Measurements from ENCODE around the gene SLC12A7. TPM values are rescaled to one million over a fixed set of nuclear protein-coding genes. Genes with fewer than 3 reads are reported as not detected.

The SLC12A7 gene
- total and polyA plus RNA-seq, 7 donors: 7.2 to 54.3 (median 16.8) TPM

DNA sequence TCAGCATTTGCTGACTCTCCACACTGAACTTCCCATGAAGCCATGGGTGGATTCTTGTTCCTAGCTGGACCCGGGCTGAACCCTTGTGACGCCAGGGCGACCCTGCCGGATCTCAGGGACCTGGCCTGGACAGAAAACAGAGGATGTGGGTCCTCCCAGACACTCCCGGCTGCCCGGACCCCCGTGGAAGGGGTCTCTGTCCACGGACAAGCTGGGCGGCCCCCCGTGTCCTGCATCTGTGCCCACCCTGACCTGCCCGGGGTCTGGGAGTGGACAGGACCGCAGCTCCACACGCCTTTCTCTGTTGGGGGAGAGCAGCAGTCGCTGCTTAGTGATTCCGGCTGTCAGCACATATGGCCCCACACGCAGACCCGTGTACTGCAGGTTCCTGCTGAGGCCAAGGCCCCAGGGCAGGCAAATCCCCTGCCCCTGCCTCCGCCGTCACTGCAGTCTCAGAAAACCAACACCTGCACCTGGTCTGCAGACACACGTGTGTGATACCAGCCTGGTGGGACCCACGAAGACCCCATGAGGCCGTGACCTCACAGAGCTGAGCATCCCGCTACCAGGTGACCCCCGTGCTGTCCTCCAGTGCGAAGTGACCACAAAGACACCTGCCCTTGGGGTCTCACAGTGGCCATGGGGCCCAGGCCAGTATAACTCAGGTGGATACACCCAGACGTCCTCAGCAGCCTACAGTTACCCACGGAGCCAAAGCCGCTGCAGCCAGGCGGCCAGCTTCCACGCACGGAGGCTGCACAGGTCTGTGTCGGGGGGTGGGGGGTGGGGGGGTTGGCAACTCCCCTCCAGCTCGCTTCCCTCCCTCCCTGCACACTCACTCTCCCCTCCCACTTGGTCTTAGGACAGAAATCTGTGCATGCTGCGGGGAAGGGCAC lies 52.6 kb downstream of the SLC12A7 start:
- Histone ChIP-seq H3K4me1 (no peaks in the 10 kb centered on the region), H3K27ac (no peak overlapping the region), H3K36me3 (peaks cover 5 to 82% (median 39%) of the 10 kb centered on the region in 4 donors), H3K27me3 (no peaks in the 10 kb centered on the region), H3K9me3 (no peaks in the 10 kb centered on the region), H3K4me3 (no peak overlapping the region)
- intact Hi-C loops (cut with DNase I): no loop called here
- no peak for TF ChIP-seq POLR2AphosphoS5 (IDR thresholded peaks at IDR 0.05)
- TF ChIP-seq, protein P1, sequence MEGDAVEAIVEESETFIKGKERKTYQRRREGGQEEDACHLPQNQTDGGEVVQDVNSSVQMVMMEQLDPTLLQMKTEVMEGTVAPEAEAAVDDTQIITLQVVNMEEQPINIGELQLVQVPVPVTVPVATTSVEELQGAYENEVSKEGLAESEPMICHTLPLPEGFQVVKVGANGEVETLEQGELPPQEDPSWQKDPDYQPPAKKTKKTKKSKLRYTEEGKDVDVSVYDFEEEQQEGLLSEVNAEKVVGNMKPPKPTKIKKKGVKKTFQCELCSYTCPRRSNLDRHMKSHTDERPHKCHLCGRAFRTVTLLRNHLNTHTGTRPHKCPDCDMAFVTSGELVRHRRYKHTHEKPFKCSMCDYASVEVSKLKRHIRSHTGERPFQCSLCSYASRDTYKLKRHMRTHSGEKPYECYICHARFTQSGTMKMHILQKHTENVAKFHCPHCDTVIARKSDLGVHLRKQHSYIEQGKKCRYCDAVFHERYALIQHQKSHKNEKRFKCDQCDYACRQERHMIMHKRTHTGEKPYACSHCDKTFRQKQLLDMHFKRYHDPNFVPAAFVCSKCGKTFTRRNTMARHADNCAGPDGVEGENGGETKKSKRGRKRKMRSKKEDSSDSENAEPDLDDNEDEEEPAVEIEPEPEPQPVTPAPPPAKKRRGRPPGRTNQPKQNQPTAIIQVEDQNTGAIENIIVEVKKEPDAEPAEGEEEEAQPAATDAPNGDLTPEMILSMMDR (IDR thresholded peaks at IDR 0.05): no peak
- no peak for TF ChIP-seq POLR2A (IDR thresholded peaks at IDR 0.05)
- no peak for TF ChIP-seq EP300 (IDR thresholded peaks at IDR 0.05)
- 94% methylated on average over 34 of the region's 34 CpGs for WGBS, 2 donors
- no peak for DNase-seq

DNA sequence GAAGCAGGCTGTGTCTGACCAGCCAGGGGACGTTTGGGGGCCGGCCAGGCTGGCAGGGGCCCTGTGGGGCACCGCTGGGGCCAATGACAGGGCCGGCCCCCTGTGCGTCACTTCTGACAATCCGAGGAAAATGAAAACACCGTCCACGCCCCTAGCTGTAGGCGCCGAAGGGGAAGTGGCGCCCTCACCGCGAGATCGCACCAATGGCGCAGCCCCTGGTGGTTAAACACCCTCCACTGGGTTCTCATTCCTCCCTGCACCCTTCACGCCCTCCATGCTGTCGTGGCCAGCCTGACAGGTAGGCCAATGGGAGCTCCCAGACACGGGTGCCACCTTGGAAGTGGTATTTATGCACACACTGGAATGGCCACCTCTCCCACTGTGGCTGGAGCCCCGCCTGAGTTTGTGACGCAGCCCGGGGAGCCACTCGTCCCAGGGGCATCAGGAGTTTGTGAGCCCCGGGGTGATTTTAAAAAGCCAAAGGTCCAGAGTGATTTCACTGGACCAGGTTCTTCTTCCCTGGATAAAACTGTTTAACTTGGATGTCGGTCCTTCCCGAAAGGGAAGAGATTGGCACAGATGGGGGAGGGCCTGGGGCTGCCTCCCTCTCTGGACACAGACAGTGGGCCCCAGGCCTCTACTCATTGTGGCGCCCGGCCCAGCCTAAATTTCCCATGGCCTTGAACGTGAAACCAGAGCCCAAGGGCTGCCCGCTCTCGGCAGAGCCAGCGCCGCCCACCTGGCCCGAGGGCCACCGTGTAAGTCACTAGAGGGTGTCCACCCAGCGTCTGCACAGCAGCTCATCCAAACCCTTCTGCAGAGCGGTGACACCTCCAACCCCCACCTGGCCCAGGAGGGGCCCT lies 53.5 kb downstream of the SLC12A7 start:
- intact Hi-C loops (cut with DNase I): no loop called here
- WGBS, 2 donors: 92 to 94% methylated on average over 36 of the region's 36 CpGs
- peaks cover 0 to 84% (median 34%) of the 10 kb centered on the region in 4 donors for H3K36me3 ChIP-seq
- no peak overlapping the region for H3K27ac ChIP-seq
- H3K27me3 ChIP-seq: no peaks in the 10 kb centered on the region
- H3K9me3 ChIP-seq: no peaks in the 10 kb centered on the region
- no peak overlapping the region for H3K4me3 ChIP-seq
- no peak for TF ChIP-seq EP300 (IDR thresholded peaks at IDR 0.05)
- TF ChIP-seq POLR2A (IDR thresholded peaks at IDR 0.05): no peak
- TF ChIP-seq, protein P1 (IDR thresholded peaks at IDR 0.05): no peak
- no peak for TF ChIP-seq POLR2AphosphoS5 (IDR thresholded peaks at IDR 0.05)
- H3K4me1 ChIP-seq: no peaks in the 10 kb centered on the region
- DNase-seq: no peak

DNA sequence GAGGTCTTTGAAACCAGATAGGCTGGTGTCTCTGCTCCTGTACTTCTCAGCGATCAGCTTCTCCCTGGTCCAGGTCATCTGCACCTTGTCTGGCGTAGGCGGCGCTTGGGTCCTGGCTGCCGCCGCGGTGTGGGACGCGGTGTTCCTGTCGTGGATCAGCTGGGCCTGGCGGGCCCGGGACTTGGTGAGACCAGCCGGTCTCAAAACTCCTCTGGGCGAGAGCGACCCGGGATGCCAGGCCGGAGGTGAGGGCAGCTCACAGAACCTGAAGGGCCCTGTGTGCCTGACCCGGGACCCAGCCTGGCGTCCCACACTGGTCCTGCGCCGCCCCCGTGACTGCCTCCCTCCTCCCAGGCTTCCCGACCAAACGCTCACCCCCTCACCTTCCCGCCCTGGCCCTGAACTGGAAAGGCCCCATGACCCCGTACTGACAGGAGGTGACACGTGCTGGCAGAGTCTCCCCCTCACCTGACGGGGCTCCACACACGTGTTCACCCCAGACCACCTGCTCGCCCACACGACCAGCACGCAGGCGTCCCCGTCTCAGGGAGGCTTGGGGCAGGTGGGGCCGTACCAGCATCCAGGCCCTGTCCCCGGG lies 54.3 kb downstream of the SLC12A7 start:
- peaks cover 0 to 84% (median 31%) of the 10 kb centered on the region in 4 donors for H3K36me3 ChIP-seq
- no peaks in the 10 kb centered on the region for H3K4me1 ChIP-seq
- H3K4me3 ChIP-seq: no peak overlapping the region
- no peak overlapping the region for H3K27ac ChIP-seq
- intact Hi-C loops (cut with DNase I): no loop called here
- no peaks in the 10 kb centered on the region for H3K27me3 ChIP-seq
- H3K9me3 ChIP-seq: no peaks in the 10 kb centered on the region
- no peak for DNase-seq
- TF ChIP-seq POLR2A (IDR thresholded peaks at IDR 0.05) (no peak), POLR2AphosphoS5 (IDR thresholded peaks at IDR 0.05) (no peak), EP300 (IDR thresholded peaks at IDR 0.05) (no peak)
- TF ChIP-seq, protein P1 (IDR thresholded peaks at IDR 0.05): no peak
- WGBS, 2 donors: 86 to 91% methylated on average over 35 to 36 of the region's 36 CpGs

DNA sequence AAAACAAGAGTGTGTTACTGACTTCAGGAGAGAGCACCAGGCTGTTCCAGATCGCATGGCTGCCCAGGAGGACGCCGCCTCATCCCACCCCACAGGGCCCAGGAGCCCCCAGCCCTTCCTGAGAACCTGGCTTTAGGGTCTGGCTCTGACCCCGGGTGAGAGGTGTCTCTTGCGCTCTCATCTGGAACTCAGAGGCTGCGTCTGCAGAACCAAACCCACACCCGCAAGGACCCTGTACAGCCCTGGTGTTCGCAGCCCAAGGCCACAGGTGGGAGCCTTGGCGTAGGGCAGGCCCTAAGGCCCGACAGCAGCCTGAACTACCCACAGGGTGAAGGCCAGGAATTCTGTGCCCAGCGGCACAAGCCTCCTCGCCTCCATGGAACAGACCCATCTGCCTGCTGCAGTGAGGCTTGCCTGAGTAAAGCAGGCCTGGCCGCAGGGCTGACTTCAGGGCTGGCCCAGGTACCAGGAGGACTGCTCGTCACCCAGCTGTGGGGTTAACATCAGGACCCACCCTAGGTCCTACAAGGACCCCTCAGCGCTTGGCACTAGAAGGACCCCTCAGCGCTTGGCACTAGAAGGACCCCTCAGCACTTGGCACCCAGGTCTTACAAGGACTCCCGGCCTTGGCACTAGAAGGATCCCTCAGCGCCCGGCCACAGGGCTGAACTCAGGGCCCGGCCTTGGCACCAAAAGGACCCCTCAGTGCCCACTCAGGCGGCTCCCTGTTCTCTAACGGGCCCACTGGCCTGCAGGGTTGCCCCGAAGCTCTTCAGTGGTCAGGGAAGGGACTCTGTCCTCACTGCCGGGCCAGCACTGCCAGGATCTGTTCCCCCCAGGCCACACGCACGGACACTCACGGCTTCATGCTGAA lies 55.0 kb downstream of the SLC12A7 start:
- Histone ChIP-seq H3K36me3 (peaks cover 0 to 89% (median 30%) of the 10 kb centered on the region in 4 donors), H3K4me1 (no peaks in the 10 kb centered on the region), H3K27ac (no peak overlapping the region), H3K27me3 (no peaks in the 10 kb centered on the region), H3K9me3 (no peaks in the 10 kb centered on the region), H3K4me3 (no peak overlapping the region)
- TF ChIP-seq POLR2AphosphoS5 (IDR thresholded peaks at IDR 0.05) (no peak), EP300 (IDR thresholded peaks at IDR 0.05) (no peak), POLR2A (IDR thresholded peaks at IDR 0.05) (no peak)
- TF ChIP-seq, protein P1 (IDR thresholded peaks at IDR 0.05): no peak
- WGBS, 2 donors: 94 to 96% methylated on average over 27 of the region's 27 CpGs
- intact Hi-C loops (cut with DNase I): no loop called here
- DNase-seq: no peak

Measured in sigmoid colon (tissue), 7 donors.